Smooth muscle cell (in vitro differentiated cells): ENCODE measurements around the gene LHX4. TPM values are rescaled to one million over a fixed set of nuclear protein-coding genes. Genes with fewer than 3 reads are reported as not detected.

Experiments used
- DNase-seq: peaks from one replicate; lab custom pipeline; 2025; ENCODE audit not compliant: unreplicated experiment; lab: John Stamatoyannopoulos, UW
- H2AFZ ChIP-seq: fragments of 200-600 bp; sonication (generic); 2 replicates; pipeline ENCODE4 v1.6.0; 2016; ENCODE audit warnings: antibody characterized with exemption, low read depth, mild to moderate bottlenecking
- H3F3A ChIP-seq: fragments of 200-600 bp; sonication (generic); 2 replicates; pipeline ENCODE4 v1.6.0; 2017; ENCODE audit warnings: antibody characterized with exemption, low read depth
- H3K27ac ChIP-seq: fragments of 200-600 bp; sonication (generic); 2 replicates; pipeline ENCODE4 v1.5.1; 2016; ENCODE audit warnings: low read depth, mild to moderate bottlenecking
- H3K27me3 ChIP-seq: fragments of 200-600 bp; sonication (generic); 2 replicates; pipeline ENCODE4 v1.6.1; 2016; ENCODE audit warnings: low read depth, mild to moderate bottlenecking
- H3K36me3 ChIP-seq: fragments of 200-600 bp; sonication (generic); 2 replicates; pipeline ENCODE4 v1.5.1; 2016; ENCODE audit warnings: low read depth
- H3K4me1 ChIP-seq: fragments of 200-600 bp; sonication (generic); 2 replicates; pipeline ENCODE4 v1.5.1; 2016; ENCODE audit warnings: low read depth
- H3K4me2 ChIP-seq: fragments of 200-600 bp; sonication (generic); 2 replicates; pipeline ENCODE4 v1.6.0; 2016; ENCODE audit warnings: mild to moderate bottlenecking
- H3K4me3 ChIP-seq: fragments of 200-600 bp; sonication (generic); 2 replicates; pipeline ENCODE4 v1.5.1; 2016; ENCODE audit warnings: mild to moderate bottlenecking
- H3K79me2 ChIP-seq: fragments of 200-600 bp; sonication (generic); 2 replicates; pipeline ENCODE4 v1.6.0; 2016; ENCODE audit warnings: low read depth, mild to moderate bottlenecking
- H3K9ac ChIP-seq: fragments of 200-600 bp; sonication (generic); 2 replicates; pipeline ENCODE4 v1.6.0; 2016; ENCODE audit warnings: low read depth
- H3K9me3 ChIP-seq: fragments of 200-600 bp; sonication (generic); replicated peaks from 2 replicates; pipeline ENCODE4 v1.5.1; 2016; ENCODE audit warnings: low read depth
- H4K20me1 ChIP-seq: fragments of 200-600 bp; sonication (generic); 2 replicates; pipeline ENCODE4 v1.6.0; 2016; ENCODE audit warnings: low read depth
- CTCF ChIP-seq: fragments of 200-600 bp; sonication (generic); IDR thresholded peaks from 2 replicates; pipeline ENCODE4 v1.5.1; 2017; ENCODE audit warnings: borderline replicate concordance, mild to moderate bottlenecking, antibody characterized with exemption; ENCODE audit not compliant: insufficient read depth, poor library complexity, severe bottlenecking
- WGBS: methylation state at CpG from one replicate; pipeline ENCODE4 v1.1.7; 2016; ENCODE audit warnings: low lambda C conversion rate; 5-methylcytosine and 5-hydroxymethylcytosine counted together
- polyA plus RNA-seq: library from polyadenylated mRNA; unstranded; fragments of >200 nt; fragmentation: Nextera tagmentation; extraction: Ambion mirVana; gene quantifications from 2 replicates; pipeline ENCODE4 v1.2.1, GENCODE V29; 2016
- total RNA-seq: library from RNA; depleted of rRNA; stranded (reverse); fragments of >200 nt; gene quantifications from 2 replicates; pipeline ENCODE4 v1.2.3, GENCODE V29; 2014

LHX4 gene
- total and polyA plus RNA-seq, 2 experiments from 2014 or later, result not detected

GRCh38 chr1:180294711-180295110, 64.6 kb downstream of the LHX4 start:
- TF ChIP-seq CTCF, result no peak
- H3K79me2 ChIP-seq, result no peaks in the 10 kb centered on the region
- no peak for DNase-seq
- no peak overlapping the region for H2AFZ ChIP-seq
- H3K4me2 ChIP-seq, result no peak overlapping the region
- H3F3A ChIP-seq, result no peaks in the 10 kb centered on the region
- 93% methylated on average over 2 of the region's 2 CpGs for whole genome bisulfite sequencing
- no peaks in the 10 kb centered on the region for H3K4me1 ChIP-seq
- H3K36me3 ChIP-seq, result no peaks in the 10 kb centered on the region
- no peak overlapping the region for H3K9ac ChIP-seq
- no peak overlapping the region for H3K4me3 ChIP-seq
- no peaks in the 10 kb centered on the region for H3K9me3 ChIP-seq
- H3K27me3 ChIP-seq, result no peaks in the 10 kb centered on the region
- no peak overlapping the region for H3K27ac ChIP-seq
- no peaks in the 10 kb centered on the region for H4K20me1 ChIP-seq

GRCh38 chr1:180295999-180296398, 65.9 kb downstream of the LHX4 start:
- Histone ChIP-seq H3K9me3 (no peaks in the 10 kb centered on the region), H2AFZ (no peak overlapping the region), H3K9ac (no peak overlapping the region), H3K79me2 (no peaks in the 10 kb centered on the region), H3F3A (no peaks in the 10 kb centered on the region), H4K20me1 (peaks cover 5% of the 10 kb centered on the region), H3K36me3 (no peaks in the 10 kb centered on the region), H3K4me3 (no peak overlapping the region), H3K27ac (no peak overlapping the region), H3K4me1 (no peaks in the 10 kb centered on the region), H3K27me3 (no peaks in the 10 kb centered on the region), H3K4me2 (no peak overlapping the region)
- WGBS, result 34% methylated on average over 1 of the region's 1 CpG
- TF ChIP-seq CTCF, result no peak
- DNase-seq, result no peak

GRCh38 chr1:180299479-180300221, 69.6 kb downstream of the LHX4 start:
- H3K9ac ChIP-seq, result no peak overlapping the region
- no peak for DNase-seq
- no peaks in the 10 kb centered on the region for H3F3A ChIP-seq
- no peak for TF ChIP-seq CTCF
- H3K4me1 ChIP-seq, result no peaks in the 10 kb centered on the region
- H3K79me2 ChIP-seq, result no peaks in the 10 kb centered on the region
- WGBS, result 96% methylated on average over 7 of the region's 7 CpGs
- no peaks in the 10 kb centered on the region for H3K27me3 ChIP-seq
- H3K4me3 ChIP-seq, result no peak overlapping the region
- H3K4me2 ChIP-seq, result no peak overlapping the region
- H3K9me3 ChIP-seq, result no peaks in the 10 kb centered on the region
- no peaks in the 10 kb centered on the region for H3K36me3 ChIP-seq
- no peak overlapping the region for H3K27ac ChIP-seq
- no peak overlapping the region for H2AFZ ChIP-seq
- peaks cover 15% of the 10 kb centered on the region for H4K20me1 ChIP-seq
